ENCODE measurements around the gene IGF1.

DNA sequence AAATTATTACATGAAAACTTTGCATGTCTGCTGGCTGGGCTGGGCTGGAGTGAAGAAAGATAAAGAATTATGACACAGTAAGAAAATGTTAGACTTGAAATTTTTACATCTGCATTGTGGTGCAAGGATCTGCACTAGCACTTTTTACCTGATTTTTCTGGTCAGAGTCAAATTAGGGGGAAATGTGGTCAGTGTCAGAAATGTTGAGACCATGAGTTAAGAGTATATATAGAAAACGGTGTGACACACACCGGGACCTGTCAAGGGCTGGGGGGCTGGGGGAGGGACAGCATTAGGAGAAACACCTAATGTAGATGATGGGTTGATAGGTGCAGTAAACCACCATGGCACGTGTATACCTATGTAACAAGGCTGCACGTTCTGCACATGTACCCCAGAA is 90.3 kb downstream of the IGF1 start:
- no peak for TF ChIP-seq EP300 (IDR thresholded peaks at IDR 0.05)
- TF ChIP-seq, protein P1, sequence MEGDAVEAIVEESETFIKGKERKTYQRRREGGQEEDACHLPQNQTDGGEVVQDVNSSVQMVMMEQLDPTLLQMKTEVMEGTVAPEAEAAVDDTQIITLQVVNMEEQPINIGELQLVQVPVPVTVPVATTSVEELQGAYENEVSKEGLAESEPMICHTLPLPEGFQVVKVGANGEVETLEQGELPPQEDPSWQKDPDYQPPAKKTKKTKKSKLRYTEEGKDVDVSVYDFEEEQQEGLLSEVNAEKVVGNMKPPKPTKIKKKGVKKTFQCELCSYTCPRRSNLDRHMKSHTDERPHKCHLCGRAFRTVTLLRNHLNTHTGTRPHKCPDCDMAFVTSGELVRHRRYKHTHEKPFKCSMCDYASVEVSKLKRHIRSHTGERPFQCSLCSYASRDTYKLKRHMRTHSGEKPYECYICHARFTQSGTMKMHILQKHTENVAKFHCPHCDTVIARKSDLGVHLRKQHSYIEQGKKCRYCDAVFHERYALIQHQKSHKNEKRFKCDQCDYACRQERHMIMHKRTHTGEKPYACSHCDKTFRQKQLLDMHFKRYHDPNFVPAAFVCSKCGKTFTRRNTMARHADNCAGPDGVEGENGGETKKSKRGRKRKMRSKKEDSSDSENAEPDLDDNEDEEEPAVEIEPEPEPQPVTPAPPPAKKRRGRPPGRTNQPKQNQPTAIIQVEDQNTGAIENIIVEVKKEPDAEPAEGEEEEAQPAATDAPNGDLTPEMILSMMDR (IDR thresholded peaks at IDR 0.05): no peak
- TF ChIP-seq POLR2AphosphoS5 (IDR thresholded peaks at IDR 0.05): no peak
